IgD-negative memory B cell (primary cell): ENCODE data around the gene CRYZ. TPM values are rescaled to one million over a fixed set of nuclear protein-coding genes. Genes with fewer than 3 reads are reported as not detected.

Source experiments
- H3K27ac Mint-ChIP-seq, 3 donors: one replicate each; pipeline ENCODE4 v1.8.0; 2020 to 2022; ENCODE audit warnings: mild to moderate bottlenecking in 3 of 3, mixed read lengths in 3 of 3, moderate library complexity in 1 of 3
- H3K27me3 Mint-ChIP-seq: one replicate; pipeline ENCODE4 v1.8.0; 2021; ENCODE audit warnings: mixed read lengths
- H3K36me3 Mint-ChIP-seq: one replicate; pipeline ENCODE4 v1.8.0; 2020; ENCODE audit warnings: mild to moderate bottlenecking, mixed read lengths
- H3K4me1 Mint-ChIP-seq, 3 donors: one replicate each; pipeline ENCODE4 v1.8.0; 2020 to 2022; ENCODE audit warnings: mixed read lengths in 3 of 3, mild to moderate bottlenecking in 1 of 3
- H3K4me3 Mint-ChIP-seq, 4 donors: one replicate each; pipeline ENCODE4 v1.8.0; 2020 to 2022; ENCODE audit warnings: mild to moderate bottlenecking in 4 of 4, mixed read lengths in 4 of 4, moderate library complexity in 3 of 4
- H3K9me3 Mint-ChIP-seq, 3 donors: one replicate each; pipeline ENCODE4 v1.8.0; 2020 to 2021; ENCODE audit warnings: mixed read lengths in 3 of 3, mild to moderate bottlenecking in 1 of 3
- polyA plus RNA-seq: library from polyadenylated mRNA; unstranded; fragments of 300-500 nt; fragmentation: Illumina TruSeq; gene quantifications from one replicate; pipeline ENCODE4 v1.2.3, GENCODE V29; 2021

Gene CRYZ
- polyA plus RNA-seq, 1 donor from 2014 or later, result 51.1 TPM

DNA sequence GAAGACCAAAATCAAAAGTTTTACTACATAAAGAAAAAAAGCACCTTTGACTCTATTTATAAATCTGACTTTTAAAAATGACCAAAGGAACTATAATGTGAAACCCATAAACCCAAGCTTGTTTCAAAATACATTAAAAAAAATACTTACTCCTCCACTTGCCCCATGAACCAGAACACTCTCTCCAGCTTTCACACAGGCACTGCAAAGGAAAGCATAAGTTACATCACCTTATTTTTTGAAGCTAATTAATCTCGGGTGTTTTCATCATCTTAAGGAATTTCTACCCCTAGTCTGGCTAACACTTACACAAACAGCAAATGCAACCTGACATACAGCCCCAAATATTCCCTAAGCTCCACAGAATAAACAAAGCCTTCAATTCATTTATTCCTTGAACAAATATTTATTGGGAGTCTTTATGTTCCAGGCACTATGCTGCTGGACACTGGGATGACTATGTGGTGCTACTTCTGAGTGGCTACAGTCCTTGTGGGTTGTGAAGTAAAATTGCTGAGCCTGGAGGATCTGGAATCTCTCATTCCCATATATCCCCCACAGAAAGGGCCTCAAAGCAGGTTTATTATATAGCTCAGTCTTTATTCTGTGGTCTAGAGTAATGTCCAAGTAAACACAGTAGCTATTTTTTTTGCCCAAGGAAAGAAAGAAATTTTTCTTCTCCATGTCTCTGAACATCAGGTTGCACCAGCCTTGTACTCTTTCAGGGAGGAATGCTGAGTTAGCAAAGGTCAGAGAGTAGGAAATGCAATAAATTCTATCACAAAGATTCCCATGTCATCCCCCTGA lies 18.2 kb downstream of the CRYZ start:
- H3K4me3 Mint-ChIP-seq, result no peak overlapping the region
- H3K27ac Mint-ChIP-seq, result no peak overlapping the region
- H3K27me3 Mint-ChIP-seq, result no peaks in the 10 kb centered on the region
- peaks cover 11% of the 10 kb centered on the region for H3K36me3 Mint-ChIP-seq
- H3K9me3 Mint-ChIP-seq, result no peaks in the 10 kb centered on the region
- H3K4me1 Mint-ChIP-seq, result no peaks in the 10 kb centered on the region

DNA sequence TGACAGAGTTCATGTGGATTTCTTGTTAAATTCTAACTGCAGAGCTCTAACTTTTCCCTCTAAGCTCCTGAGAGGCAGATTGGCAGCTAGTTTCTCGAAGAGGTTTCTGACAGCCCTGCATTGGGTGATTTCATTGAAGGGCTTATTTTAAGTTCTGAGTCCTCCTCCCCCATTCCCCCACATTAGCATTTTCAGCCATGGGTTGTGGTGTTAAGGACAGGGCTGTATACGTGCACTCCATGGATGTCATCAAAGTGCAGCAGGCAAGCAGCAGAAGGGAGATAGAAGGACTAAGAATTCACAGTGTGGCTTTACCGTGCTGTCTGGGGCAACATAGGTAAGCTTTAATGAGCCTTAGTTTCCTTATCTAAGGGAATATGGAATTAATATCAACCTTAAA lies 19.0 kb downstream of the CRYZ start:
- no peak overlapping the region for H3K4me3 Mint-ChIP-seq
- no peaks in the 10 kb centered on the region for H3K27me3 Mint-ChIP-seq
- no peaks in the 10 kb centered on the region for H3K9me3 Mint-ChIP-seq
- H3K4me1 Mint-ChIP-seq, result no peaks in the 10 kb centered on the region
- peaks cover 11% of the 10 kb centered on the region for H3K36me3 Mint-ChIP-seq
- no peak overlapping the region for H3K27ac Mint-ChIP-seq

- Mint-ChIP-seq H3K27me3 (no peaks in the 10 kb centered on the region), H3K4me3 (no peak overlapping the region), H3K27ac (no peak overlapping the region), H3K4me1 (no peaks in the 10 kb centered on the region), H3K36me3 (peaks cover 12% of the 10 kb centered on the region), H3K9me3 (no peaks in the 10 kb centered on the region)
Observed at GRCh38 chr1:74712881-74713280, 20.0 kb downstream of the CRYZ start.

- H3K27me3 Mint-ChIP-seq, result no peaks in the 10 kb centered on the region
- no peaks in the 10 kb centered on the region for H3K9me3 Mint-ChIP-seq
- no peak overlapping the region for H3K27ac Mint-ChIP-seq
- no peak overlapping the region for H3K4me3 Mint-ChIP-seq
- peaks cover 12% of the 10 kb centered on the region for H3K36me3 Mint-ChIP-seq
- H3K4me1 Mint-ChIP-seq, result peaks cover 0 to 4% (median 0%) of the 10 kb centered on the region in 3 donors
Observed at GRCh38 chr1:74703386-74704182, 29.3 kb downstream of the CRYZ start.

DNA sequence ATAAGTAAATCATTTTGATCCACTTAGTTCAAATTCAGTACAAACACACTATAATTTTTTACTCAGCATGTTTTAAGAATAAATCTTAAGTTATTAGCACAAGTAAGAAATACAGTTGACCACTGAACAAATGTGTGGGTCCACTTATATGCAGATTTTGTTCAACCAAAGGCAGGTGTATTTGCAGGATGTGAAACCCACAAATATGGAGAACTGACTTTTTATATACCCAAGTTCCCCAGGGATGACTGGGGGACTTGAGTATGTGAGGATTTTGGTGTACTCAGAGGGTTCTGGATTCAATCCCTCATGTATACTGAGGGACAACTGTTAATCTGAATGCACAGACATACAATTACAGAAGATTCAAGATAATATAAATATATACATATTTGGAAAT lies 33.5 kb downstream of the CRYZ start:
- Mint-ChIP-seq H3K4me3 (no peak overlapping the region), H3K27ac (no peak overlapping the region), H3K9me3 (no peaks in the 10 kb centered on the region), H3K4me1 (peaks cover 0 to 4% (median 0%) of the 10 kb centered on the region in 3 donors), H3K27me3 (no peaks in the 10 kb centered on the region), H3K36me3 (peaks cover 8% of the 10 kb centered on the region)

DNA sequence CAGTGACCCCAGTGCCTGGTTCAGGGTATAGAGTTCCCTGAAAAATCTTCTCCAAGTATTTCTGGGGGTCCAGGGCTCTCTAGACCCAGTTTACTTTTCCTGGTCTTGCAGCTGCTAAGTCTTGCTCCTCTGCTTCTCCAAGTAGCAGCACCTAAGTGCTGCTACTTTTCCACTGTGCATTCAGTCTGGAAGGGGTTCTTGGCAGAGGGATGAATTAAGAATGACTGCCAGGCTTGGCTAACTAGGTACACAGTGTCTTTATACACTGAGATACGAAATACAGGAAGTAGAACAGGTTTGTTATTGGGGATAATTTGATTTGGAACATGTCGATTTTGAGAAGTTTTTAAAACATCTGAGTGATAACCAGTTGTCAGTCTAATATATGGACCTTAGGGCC lies 35.0 kb downstream of the CRYZ start:
- Mint-ChIP-seq H3K4me3 (no peak overlapping the region), H3K4me1 (peaks cover 0 to 4% (median 0%) of the 10 kb centered on the region in 3 donors), H3K27me3 (no peaks in the 10 kb centered on the region), H3K36me3 (no peaks in the 10 kb centered on the region), H3K9me3 (peaks cover 0 to 2% (median 0%) of the 10 kb centered on the region in 3 donors), H3K27ac (peak overlapping the region in 1 of 3 donors; percentile 8)

DNA sequence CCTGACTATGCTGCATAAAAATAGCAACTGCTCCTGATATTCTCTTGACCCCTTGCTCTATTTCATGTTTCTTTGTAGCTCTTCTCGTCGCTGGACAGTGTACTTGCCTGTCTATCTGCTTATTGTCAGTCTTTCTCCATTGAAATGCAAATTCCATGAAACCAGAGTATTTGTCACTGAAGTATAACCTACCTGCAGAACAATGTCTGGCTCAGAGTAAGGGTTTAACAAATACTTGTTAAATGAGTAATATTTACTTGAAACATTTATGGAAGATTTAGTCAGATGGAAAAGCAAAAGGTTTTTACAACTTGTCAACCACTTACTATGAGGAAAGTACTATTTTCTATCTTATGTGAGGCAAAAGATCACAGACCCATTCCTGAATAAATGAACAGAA lies 39.4 kb downstream of the CRYZ start:
- Mint-ChIP-seq H3K4me3 (no peak overlapping the region), H3K27me3 (no peaks in the 10 kb centered on the region), H3K9me3 (peaks cover 0 to 2% (median 0%) of the 10 kb centered on the region in 3 donors), H3K4me1 (peaks cover 0 to 3% (median 0%) of the 10 kb centered on the region in 3 donors), H3K36me3 (no peaks in the 10 kb centered on the region), H3K27ac (no peak overlapping the region)

- Mint-ChIP-seq H3K27me3 (no peaks in the 10 kb centered on the region), H3K9me3 (peaks cover 0 to 2% (median 0%) of the 10 kb centered on the region in 3 donors), H3K4me3 (no peak overlapping the region), H3K36me3 (no peaks in the 10 kb centered on the region), H3K4me1 (peaks cover 0 to 3% (median 0%) of the 10 kb centered on the region in 3 donors), H3K27ac (no peak overlapping the region)
Observed at GRCh38 chr1:74690909-74691308, 41.9 kb downstream of the CRYZ start.

- no peak overlapping the region for H3K4me3 Mint-ChIP-seq
- peaks cover 0 to 2% (median 0%) of the 10 kb centered on the region in 3 donors for H3K9me3 Mint-ChIP-seq
- H3K4me1 Mint-ChIP-seq, result peaks cover 0 to 3% (median 0%) of the 10 kb centered on the region in 3 donors
- no peaks in the 10 kb centered on the region for H3K27me3 Mint-ChIP-seq
- no peaks in the 10 kb centered on the region for H3K36me3 Mint-ChIP-seq
- H3K27ac Mint-ChIP-seq, result peak overlapping the region in 1 of 3 donors; percentile 54
Observed at GRCh38 chr1:74690364-74690696, 42.5 kb downstream of the CRYZ start.

- peaks cover 0 to 3% (median 0%) of the 10 kb centered on the region in 3 donors for H3K4me1 Mint-ChIP-seq
- H3K27ac Mint-ChIP-seq, result peak overlapping the region in 1 of 3 donors; percentile 54
- no peaks in the 10 kb centered on the region for H3K27me3 Mint-ChIP-seq
- H3K9me3 Mint-ChIP-seq, result peaks cover 0 to 2% (median 0%) of the 10 kb centered on the region in 3 donors
- H3K36me3 Mint-ChIP-seq, result no peaks in the 10 kb centered on the region
- no peak overlapping the region for H3K4me3 Mint-ChIP-seq
Observed at GRCh38 chr1:74689621-74690363, 43.1 kb downstream of the CRYZ start.

- Mint-ChIP-seq H3K4me1 (peaks cover 0 to 5% (median under 1%) of the 10 kb centered on the region in 3 donors), H3K27ac (no peak overlapping the region), H3K36me3 (no peaks in the 10 kb centered on the region), H3K27me3 (no peaks in the 10 kb centered on the region), H3K9me3 (no peaks in the 10 kb centered on the region), H3K4me3 (no peak overlapping the region)
Observed at GRCh38 chr1:74686928-74687327, 45.9 kb downstream of the CRYZ start.

- no peaks in the 10 kb centered on the region for H3K27me3 Mint-ChIP-seq
- H3K9me3 Mint-ChIP-seq, result no peaks in the 10 kb centered on the region
- no peak overlapping the region for H3K4me3 Mint-ChIP-seq
- H3K4me1 Mint-ChIP-seq, result peaks cover 10 to 13% (median 12%) of the 10 kb centered on the region in 3 donors
- no peak overlapping the region for H3K27ac Mint-ChIP-seq
- no peaks in the 10 kb centered on the region for H3K36me3 Mint-ChIP-seq
Observed at GRCh38 chr1:74684301-74684700, 48.5 kb downstream of the CRYZ start.

- Mint-ChIP-seq H3K36me3 (no peaks in the 10 kb centered on the region), H3K9me3 (no peaks in the 10 kb centered on the region), H3K4me1 (peaks cover 10 to 13% (median 12%) of the 10 kb centered on the region in 3 donors), H3K27me3 (no peaks in the 10 kb centered on the region), H3K4me3 (no peak overlapping the region), H3K27ac (no peak overlapping the region)
Observed at GRCh38 chr1:74683656-74684055, 49.2 kb downstream of the CRYZ start.

DNA sequence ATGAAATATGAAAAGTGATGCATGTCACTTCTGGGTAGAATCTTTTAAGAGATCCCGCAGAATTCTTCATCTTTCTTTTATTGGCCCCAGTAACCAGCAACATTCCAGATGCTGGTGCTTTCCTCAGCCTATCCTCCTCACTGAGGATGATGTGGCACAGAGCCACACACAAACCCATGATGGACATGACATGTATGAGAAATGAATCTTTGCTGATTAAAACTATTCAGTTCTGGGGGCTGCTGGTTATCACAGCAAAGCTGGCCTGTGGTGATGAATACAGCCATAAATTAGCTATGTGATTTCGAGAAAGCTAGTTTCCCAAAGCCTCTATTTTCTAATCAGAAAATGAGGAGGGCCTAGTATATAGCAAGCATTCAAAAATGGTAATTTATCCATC lies 51.0 kb downstream of the CRYZ start:
- Mint-ChIP-seq H3K4me3 (peak overlapping the region in 1 of 4 donors; percentile 69), H3K27me3 (no peaks in the 10 kb centered on the region), H3K36me3 (no peaks in the 10 kb centered on the region), H3K27ac (peak overlapping the region in 1 of 3 donors; percentile 48), H3K4me1 (peaks cover 10 to 13% (median 12%) of the 10 kb centered on the region in 3 donors), H3K9me3 (no peaks in the 10 kb centered on the region)

DNA sequence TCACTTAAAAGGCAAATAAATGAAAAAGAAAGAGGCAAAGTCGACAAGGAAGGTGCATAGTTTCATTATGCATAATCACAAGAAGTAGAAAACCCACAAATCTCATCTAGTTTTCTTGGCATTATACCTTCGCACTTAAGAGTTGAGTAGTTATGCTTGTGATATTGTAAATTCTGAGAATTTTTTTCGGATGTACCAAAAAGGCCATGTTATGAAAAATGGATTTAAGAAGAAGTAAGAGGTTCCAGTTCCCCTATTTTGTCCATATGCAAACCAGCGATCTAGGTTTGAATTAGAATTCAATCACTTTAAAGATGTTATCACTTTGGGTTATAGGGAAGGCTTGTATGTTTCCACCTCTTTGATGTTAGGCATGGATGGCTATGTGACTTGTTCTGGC lies 51.4 kb downstream of the CRYZ start:
- peaks cover 10 to 13% (median 12%) of the 10 kb centered on the region in 3 donors for H3K4me1 Mint-ChIP-seq
- H3K9me3 Mint-ChIP-seq, result no peaks in the 10 kb centered on the region
- H3K4me3 Mint-ChIP-seq, result peak overlapping the region in 2 of 4 donors; percentile 69 to 85
- H3K27ac Mint-ChIP-seq, result peak overlapping the region in 1 of 3 donors; percentile 48
- no peaks in the 10 kb centered on the region for H3K36me3 Mint-ChIP-seq
- H3K27me3 Mint-ChIP-seq, result no peaks in the 10 kb centered on the region
